Choroid plexus epithelial cell (primary cell): ENCODE measurements around the gene GRK7.
"Not testable (repeated sequence)": the region's sequence is repeated elsewhere in the genome, so short reads cannot be mapped to it uniquely, and the experiment has no call there.

Experiments
- DNase-seq: peaks from one replicate; pipeline ENCODE4 v3.0.0-alpha.2; 2010; ENCODE audit warnings: low read depth
- H3K4me3 ChIP-seq: 2 replicates; pipeline ENCODE4 v1.5.1; 2011; ENCODE audit warnings: low read depth, mild to moderate bottlenecking, control low read depth, low read length, moderate library complexity
- TF ChIP-seq, protein P1 (sequence below): conservative IDR thresholded peaks from 2 replicates; pipeline ENCODE4 v1.5.1; 2011; ENCODE audit warnings: low read depth, mild to moderate bottlenecking, control low read depth, inconsistent platforms, low read length, moderate library complexity

The GRK7 gene

DNA sequence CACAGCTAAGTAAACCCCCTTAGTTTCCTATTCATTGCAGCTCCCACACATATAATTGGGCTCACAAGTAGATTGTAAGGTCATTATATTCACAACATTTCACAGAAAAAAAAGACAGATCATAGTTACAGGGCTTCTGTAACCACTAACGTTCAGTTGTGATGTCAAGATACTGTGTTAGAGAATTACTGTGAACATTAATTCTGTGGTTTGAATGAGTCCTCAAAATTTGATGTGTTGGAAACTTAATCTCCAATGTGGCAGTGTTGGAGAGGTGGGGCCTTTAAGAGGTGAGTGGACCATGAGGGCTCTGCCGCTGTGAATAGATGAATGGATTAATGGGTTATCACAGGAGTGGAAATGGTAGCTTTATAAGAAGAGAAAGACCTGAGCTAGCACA is 21.3 kb downstream of the GRK7 start:
- DNase-seq = no peak
- no peak overlapping the region for H3K4me3 ChIP-seq
- TF ChIP-seq, protein P1, sequence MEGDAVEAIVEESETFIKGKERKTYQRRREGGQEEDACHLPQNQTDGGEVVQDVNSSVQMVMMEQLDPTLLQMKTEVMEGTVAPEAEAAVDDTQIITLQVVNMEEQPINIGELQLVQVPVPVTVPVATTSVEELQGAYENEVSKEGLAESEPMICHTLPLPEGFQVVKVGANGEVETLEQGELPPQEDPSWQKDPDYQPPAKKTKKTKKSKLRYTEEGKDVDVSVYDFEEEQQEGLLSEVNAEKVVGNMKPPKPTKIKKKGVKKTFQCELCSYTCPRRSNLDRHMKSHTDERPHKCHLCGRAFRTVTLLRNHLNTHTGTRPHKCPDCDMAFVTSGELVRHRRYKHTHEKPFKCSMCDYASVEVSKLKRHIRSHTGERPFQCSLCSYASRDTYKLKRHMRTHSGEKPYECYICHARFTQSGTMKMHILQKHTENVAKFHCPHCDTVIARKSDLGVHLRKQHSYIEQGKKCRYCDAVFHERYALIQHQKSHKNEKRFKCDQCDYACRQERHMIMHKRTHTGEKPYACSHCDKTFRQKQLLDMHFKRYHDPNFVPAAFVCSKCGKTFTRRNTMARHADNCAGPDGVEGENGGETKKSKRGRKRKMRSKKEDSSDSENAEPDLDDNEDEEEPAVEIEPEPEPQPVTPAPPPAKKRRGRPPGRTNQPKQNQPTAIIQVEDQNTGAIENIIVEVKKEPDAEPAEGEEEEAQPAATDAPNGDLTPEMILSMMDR = no peak

GRCh38 chr3:141788149-141788548 is 24.9 kb downstream of the GRK7 start:
- TF ChIP-seq, protein P1 = no peak
- H3K4me3 ChIP-seq = no peak overlapping the region
- no peak for DNase-seq

GRCh38 chr3:141788750-141789149 is 25.5 kb downstream of the GRK7 start:
- DNase-seq, H3K4me3 ChIP-seq: not testable (repeated sequence)

DNA sequence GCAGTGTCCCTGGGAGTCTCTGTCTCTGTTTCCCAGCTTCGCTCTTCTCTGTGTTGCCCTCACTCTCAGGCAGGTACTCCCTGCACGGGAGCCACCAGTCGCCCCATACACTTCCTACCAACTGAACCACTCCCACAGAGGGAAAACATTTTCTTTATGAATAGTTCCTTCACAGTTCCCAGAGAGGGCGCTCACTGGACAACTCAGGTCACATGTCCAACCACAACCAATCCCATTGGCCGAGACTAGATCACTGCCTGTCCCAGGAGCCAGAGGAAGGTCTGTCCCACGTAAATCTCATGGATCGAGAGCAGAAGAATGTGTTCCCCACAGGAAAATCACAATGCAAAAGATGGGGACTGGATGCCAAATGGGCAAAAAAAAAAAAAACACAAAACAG is 26.1 kb downstream of the GRK7 start:
- peak; percentile 12 for DNase-seq
- TF ChIP-seq, protein P1 = no peak
- no peak overlapping the region for H3K4me3 ChIP-seq

GRCh38 chr3:141790171-141790570 is 27.0 kb downstream of the GRK7 start:
- TF ChIP-seq, protein P1 = no peak
- DNase-seq = no peak
- no peak overlapping the region for H3K4me3 ChIP-seq

GRCh38 chr3:141792495-141792894 is 29.3 kb downstream of the GRK7 start:
- no peak overlapping the region for H3K4me3 ChIP-seq
- TF ChIP-seq, protein P1 = no peak
- no peak for DNase-seq

DNA sequence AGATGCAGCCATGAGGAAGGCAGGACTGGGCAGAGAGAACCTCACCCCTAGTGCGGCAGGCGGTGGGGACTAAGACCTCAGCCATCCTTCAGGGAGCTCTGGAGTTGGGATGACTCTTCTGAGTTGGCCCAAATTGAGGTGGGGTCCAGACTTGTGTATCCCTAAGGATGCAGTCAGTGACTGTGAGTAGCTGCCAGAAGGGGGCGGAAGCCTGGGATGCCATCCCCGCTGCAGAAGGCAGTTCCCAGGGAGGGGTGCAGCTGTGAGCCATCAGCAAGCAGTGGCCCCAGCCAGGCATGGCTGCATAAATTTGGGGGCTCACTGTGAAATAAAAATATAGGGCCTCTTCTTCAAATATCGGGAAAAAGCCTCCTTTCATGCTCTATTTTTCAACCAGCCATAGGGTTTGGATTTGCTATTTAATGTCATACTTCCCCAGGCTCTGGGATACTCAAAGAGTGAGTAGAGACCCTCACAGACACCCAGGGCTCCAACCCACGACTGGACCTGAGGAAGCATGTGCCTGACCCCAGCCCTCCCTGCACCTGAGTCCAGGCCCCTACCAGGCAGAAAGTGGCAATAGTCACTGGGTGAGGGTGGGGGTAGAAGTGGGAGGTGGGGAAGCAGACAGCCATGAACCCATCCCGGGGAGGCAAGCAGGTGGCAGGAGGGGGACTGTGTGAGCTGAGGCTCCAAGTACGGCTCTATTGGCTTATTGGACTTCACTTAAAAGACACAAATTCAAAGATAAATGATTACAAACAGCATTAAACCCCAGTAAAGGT is 30.5 kb downstream of the GRK7 start:
- TF ChIP-seq, protein P1 = peak; percentile 33
- H3K4me3 ChIP-seq = no peak overlapping the region
- DNase-seq = no peak
